Activated T-helper 1 cell treated with anti-CD3 and anti-CD28 coated beads, Interleukin-12 subunit alpha, Interleukin-12 subunit beta, Interleukin-2, Interleukin-4 antibody, amounts not matched to agents 30 ng/mL and 10 ng/mL and 1 ng/mL, durations not matched to agents 14 hours and 24 hours and 36 hours (primary cell): Measurements from ENCODE around the gene RBP5. TPM values are rescaled to one million over a fixed set of nuclear protein-coding genes. Genes with fewer than 3 reads are reported as not detected.

Source experiments
- total RNA-seq: library from RNA; stranded (reverse); gene quantifications from 2 replicates; pipeline ENCODE4 v1.2.3, GENCODE V29; 2022

Gene RBP5
- total RNA-seq, 1 donor from 2014 or later, result not detected

Other genes starting within 250 kb of the RBP5 start
- 5.3 and 5.6 TPM in 2 replicates for gene LRRC23, start 224.1 kb downstream of the RBP5 start, total RNA-seq
- 147 and 156 TPM in 2 replicates for gene ENO2, start 214.3 kb downstream of the RBP5 start, total RNA-seq
- gene ATN1, start 200.9 kb downstream of the RBP5 start, total RNA-seq, result 70.8 and 71.2 TPM in 2 replicates
- gene RNU7-1, start 185.1 kb downstream of the RBP5 start, total RNA-seq, result not detected in 2 replicates
- gene C12orf57, start 184.9 kb downstream of the RBP5 start, total RNA-seq, result 190 and 197 TPM in 2 replicates
- gene PTPN6, start 177.5 kb downstream of the RBP5 start, total RNA-seq, result 332 and 341 TPM in 2 replicates
- gene PHB2, start 158.2 kb downstream of the RBP5 start, total RNA-seq, result 456 and 469 TPM in 2 replicates
- gene EMG1, start 158.0 kb downstream of the RBP5 start, total RNA-seq, result 132 and 134 TPM in 2 replicates
- 27.9 and 30.0 TPM in 2 replicates for gene LPCAT3, start 110.4 kb downstream of the RBP5 start, total RNA-seq
- gene C1S, start 68.2 kb downstream of the RBP5 start, total RNA-seq, result 1.6 and 2.4 TPM in 2 replicates
- gene C1R, start 36.4 kb downstream of the RBP5 start, total RNA-seq, result 1.7 and 2.0 TPM in 2 replicates
- gene C1RL, start 19.7 kb downstream of the RBP5 start, total RNA-seq, result 21.5 and 21.8 TPM in 2 replicates
- 48.5 and 50.8 TPM in 2 replicates for gene CLSTN3, start 1.5 kb upstream of the RBP5 start, total RNA-seq
- gene PEX5, start 60.8 kb upstream of the RBP5 start, total RNA-seq, result 39.9 and 42.4 TPM in 2 replicates
- not detected in 2 replicates for gene ACSM4, start 175.2 kb upstream of the RBP5 start, total RNA-seq